Coronary artery (tissue), 2 donors: ENCODE data around the gene THADA.

ENCODE experiments used
- DNase-seq: peaks from one replicate; pipeline ENCODE4 v3.0.0-alpha.2; 2017; ENCODE audit warnings: low spot score
- H3K27ac ChIP-seq, 2 donors: fragments of 200-600 bp; sonication (generic); one replicate each; pipeline ENCODE4 v1.5.1; 2016 to 2019
- H3K4me3 ChIP-seq: fragments of 200-600 bp; sonication (generic); 2 replicates; pipeline ENCODE4 v1.5.1; 2016; ENCODE audit warnings: mild to moderate bottlenecking, moderate library complexity
- TF ChIP-seq, protein P1 (sequence below): fragments of 200-600 bp; sonication (generic); IDR thresholded peaks from one replicate; pipeline ENCODE4 v1.5.1; 2019; ENCODE audit warnings: antibody characterized with exemption

Gene THADA

DNA sequence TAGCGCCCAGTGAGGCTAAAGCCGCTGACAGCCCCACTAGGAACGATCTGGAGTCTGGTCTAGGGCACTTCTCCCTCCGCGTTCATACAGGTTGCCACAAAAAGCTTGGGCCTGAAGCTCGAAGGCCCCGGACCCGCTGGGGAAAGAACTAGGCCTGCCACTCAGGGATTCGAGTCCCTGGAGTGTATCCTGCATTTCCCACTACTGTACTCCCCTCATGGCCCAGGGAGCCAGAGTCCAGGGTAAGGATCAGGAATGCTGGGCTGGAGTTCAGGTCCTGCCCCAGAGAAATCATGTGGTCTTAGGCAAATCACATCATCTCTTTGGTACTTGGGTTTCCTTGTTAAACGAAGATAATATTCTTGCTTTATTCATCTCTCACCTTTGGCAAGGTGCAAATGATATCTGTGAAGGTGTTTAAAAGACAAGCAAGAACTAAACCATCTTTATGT is 368.0 kb downstream of the THADA start:
- TF ChIP-seq, protein P1, sequence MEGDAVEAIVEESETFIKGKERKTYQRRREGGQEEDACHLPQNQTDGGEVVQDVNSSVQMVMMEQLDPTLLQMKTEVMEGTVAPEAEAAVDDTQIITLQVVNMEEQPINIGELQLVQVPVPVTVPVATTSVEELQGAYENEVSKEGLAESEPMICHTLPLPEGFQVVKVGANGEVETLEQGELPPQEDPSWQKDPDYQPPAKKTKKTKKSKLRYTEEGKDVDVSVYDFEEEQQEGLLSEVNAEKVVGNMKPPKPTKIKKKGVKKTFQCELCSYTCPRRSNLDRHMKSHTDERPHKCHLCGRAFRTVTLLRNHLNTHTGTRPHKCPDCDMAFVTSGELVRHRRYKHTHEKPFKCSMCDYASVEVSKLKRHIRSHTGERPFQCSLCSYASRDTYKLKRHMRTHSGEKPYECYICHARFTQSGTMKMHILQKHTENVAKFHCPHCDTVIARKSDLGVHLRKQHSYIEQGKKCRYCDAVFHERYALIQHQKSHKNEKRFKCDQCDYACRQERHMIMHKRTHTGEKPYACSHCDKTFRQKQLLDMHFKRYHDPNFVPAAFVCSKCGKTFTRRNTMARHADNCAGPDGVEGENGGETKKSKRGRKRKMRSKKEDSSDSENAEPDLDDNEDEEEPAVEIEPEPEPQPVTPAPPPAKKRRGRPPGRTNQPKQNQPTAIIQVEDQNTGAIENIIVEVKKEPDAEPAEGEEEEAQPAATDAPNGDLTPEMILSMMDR = no peak
- peak overlapping the region; percentile 98 to 99 for H3K27ac ChIP-seq
- H3K4me3 ChIP-seq = peak overlapping the region; percentile 94
- DNase-seq = no peak

DNA sequence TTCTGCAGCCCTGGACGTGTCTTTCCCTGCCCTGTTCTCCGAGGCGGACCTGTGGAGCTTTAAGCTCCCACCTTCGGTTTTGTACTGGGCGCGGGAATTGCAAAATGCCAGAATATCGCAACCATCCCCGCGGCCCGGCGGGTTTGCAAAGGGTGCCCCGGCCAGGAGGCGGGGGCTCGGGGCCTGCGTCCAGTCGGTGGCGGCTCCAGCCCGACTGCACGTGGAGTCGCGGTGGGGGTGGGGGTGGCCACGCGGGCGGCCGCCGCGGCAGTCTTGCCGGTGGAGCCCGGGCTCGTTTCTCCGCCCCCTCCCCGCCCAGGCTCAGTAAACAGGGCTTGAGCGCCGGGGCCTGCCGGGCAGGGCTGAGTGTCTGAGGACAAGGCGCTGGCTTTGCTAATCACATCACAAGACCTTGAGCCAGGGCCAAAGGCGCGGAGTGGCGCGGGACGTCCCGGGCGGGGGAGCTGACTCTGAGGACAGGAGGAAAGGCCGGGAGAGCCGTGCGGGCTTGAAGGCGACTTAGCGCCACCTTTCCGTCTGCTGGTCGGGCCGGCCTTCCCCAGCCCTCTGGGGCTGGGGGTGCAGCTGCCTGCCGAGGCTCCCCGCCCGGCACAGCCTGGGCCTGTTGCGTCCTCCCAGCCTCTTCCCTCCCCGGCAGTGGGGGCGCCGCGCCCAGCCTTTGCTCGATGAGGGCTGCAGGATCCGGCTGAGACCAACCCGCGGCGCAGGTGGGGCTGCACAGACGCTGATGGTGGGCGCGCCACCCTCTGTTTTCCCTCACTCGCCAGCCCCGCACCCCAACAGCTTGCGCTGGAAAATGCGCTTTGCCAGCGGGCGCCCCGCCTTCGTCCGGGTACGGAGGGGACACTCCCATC is 368.6 kb downstream of the THADA start:
- TF ChIP-seq, protein P1 = peak; percentile 38
- peak overlapping the region; percentile 94 for H3K4me3 ChIP-seq
- peak overlapping the region; percentile 98 to 99 for H3K27ac ChIP-seq
- DNase-seq = peak; percentile 98

DNA sequence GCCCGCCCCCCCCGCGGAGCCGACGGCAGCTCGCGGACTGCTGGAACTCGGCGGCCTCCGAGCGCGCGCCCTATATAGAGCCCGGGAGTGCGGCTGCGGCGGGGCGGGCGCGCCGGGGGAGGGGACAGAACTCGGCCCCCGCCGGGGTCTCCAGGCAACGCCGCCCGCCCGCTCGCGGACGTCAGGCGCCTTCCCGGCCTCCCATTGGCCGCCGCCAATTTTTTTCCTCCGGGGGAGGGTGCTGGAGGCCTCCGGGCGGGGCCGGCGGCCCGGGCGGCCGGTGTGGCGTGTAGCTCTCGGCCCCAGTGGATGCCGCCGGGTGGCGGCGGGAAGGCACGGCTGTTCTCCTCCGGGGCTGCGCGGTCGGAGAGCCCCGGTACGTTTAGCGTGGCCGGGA is 369.3 kb downstream of the THADA start, which contains the start of gene ZFP36L2:
Gene ZFP36L2, minus strand, starts transcription at position 49 of the 397 bp plus-strand sequence. CDS start 291 bp downstream, outside the sequence.
- peak within 1 kb of the TSS; percentile 98 to 99 for H3K27ac ChIP-seq
- TF ChIP-seq, protein P1 = no peak
- H3K4me3 ChIP-seq = peak within 1 kb of the TSS; percentile 94
- DNase-seq = peak; percentile 97

DNA sequence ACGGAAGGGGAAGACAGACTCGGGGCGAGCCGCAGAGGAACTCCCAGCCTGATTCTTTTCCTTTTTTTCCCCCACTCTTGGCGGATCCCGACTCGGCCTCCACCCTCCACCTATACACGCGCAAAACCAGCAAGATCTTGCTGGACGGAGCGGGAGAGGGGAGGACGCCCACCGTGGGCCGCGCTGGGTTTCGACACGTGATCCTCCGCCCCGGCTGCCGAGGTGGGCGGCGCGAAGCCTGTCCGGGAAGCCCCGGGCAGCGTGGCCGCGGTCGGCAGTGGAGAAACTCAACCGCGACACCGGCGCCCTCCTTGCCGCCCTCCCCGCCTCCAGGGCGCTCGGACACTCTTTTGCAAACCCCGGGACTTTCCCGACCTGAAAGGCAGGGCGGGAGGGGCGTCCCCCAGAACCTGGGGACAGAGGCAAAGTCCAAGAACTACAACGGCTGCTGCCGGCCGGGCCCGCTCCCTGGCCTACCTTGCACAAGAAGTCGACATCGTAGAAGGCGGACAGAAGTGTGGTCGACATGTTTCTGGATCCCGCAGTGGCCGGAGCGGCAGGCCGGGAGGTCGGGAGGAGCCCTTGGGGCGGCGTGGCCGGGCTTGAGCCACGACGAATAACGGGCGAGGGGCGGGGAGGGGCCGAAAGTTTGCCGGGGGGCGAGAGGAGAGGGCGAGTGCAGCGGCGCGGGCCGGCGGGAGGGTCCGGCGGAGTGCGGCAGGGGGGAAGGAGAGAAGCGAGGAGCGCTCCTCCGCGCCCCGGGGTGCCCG is 369.9 kb downstream of the THADA start:
- peak overlapping the region; percentile 98 to 99 for H3K27ac ChIP-seq
- DNase-seq = no peak
- TF ChIP-seq, protein P1 = no peak

DNA sequence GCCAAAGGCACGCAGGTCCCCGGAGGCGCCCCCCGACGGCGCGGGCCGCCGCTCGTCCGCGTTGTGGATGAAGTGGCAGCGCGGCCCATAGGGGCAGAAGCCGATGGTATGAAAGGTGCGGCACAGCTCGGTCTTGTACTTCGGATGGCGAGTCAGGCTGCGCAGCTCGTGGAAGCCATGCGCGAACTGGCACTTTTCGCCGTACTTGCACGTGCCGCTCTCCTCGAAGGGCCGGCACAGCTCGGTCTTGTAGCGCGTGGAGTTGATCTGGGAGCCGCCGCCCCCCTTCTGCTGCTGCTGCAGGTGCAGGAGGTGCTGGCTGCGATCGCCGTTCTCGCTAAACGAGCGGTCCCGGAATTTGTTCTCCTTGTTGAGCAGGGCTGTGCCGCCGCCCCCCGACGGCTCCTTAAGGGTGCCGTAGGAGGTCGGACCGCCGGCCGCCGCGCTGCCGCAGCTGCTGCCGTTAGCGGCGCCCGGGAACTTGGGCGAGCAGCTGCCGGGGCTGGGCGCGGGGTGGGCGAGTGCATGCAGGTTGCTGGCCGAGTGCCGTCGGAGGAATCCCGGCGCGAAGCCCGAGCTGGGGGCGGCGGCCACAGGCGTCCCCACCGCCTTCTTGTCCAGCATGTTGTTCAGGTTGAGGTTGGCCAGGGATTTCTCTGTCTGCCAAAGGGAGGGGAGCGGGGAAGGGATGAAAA is 370.6 kb downstream of the THADA start:
- DNase-seq = no peak
- Histone ChIP-seq H3K4me3 (peak overlapping the region; percentile 94), H3K27ac (peak overlapping the region; percentile 98 to 99)
- TF ChIP-seq, protein P1 = no peak

More for the DNA sequence above, 369.9 kb downstream of the THADA start:
- peak overlapping the region; percentile 94 for H3K4me3 ChIP-seq

DNA sequence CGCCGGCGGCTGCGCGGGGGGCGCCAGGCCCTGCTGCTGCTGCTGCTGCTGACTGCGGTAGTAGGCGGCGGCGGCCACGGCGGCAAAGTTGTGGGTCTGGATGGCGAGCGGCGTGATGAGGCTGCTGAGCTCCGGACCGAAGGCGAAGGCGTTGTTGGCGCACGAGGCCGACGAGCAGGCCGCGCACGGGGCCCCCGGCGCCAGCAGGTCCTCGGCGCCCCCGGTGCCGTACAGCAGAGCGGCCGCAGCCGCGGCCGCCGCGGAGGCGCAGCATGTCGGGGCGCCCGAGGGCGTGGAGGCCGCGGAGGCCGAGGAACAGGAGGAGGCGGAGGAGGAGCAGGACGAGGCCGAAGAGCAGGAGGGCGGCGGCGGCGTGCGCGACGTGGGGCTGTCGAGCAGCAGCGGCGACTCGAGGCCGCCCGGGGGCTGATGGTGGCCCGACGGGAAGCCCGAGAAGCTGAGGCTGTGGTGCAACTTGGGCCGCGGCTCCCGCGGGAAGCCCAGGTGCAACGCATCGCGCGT is 371.2 kb downstream of the THADA start:
- Histone ChIP-seq H3K4me3 (peak overlapping the region; percentile 94), H3K27ac (peak overlapping the region; percentile 98 to 99)
- no peak for DNase-seq
- TF ChIP-seq, protein P1 = no peak
